ENCODE data around the gene PLN.

- TF ChIP-seq ZNF274 (IDR thresholded peaks at IDR 0.05; ENCODE audit: low read depth, low read length) (no peak), SUZ12 (IDR thresholded peaks at IDR 0.05; ENCODE audit: extremely low read depth, insufficient read depth, insufficient read length) (no peak)
Observed at GRCh38 chr6:118559659-118560058, 11.6 kb downstream of the PLN start.

Measured in NT2/D1 (cell line).